RPMI8226 (cell line): ENCODE data around the gene CAMKMT.

Source experiments
- DNase-seq: peaks from one replicate; pipeline ENCODE4 v3.0.0-alpha.2; 2015

Gene CAMKMT

DNA sequence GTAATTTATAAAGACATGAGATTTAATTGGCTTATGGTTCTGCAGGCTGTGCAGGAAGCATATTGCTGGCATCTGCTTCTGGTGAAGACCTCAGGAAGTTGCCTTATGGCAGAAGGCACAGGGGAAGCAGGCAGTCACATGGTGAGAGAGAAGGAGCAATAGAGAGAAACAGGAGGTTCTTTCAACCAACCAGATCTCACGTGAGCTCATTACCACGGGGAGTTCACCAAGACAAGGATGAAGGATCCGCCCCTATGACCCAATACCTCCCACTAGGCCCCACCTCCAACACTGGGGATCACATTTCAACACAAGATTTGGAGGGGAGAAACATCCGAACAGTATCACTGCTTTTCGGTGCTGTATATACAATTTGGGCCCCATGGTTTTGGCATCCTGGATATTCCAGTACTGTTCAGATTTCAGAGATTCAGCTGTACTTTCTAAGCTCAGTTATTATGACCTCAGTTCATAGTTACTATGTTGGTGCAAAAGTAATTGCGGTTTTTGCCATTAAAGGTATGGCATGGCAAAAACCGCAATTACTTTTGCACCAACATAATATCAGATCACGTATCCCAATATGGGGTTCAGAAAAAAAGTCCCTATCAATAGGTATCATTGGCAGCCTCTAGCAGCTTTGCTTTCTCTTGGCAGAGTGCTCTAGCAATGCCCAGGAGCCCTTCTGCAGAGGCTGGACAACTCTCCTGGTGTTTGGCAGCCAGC is 390.2 kb downstream of the CAMKMT start:
- no peak for DNase-seq

DNA sequence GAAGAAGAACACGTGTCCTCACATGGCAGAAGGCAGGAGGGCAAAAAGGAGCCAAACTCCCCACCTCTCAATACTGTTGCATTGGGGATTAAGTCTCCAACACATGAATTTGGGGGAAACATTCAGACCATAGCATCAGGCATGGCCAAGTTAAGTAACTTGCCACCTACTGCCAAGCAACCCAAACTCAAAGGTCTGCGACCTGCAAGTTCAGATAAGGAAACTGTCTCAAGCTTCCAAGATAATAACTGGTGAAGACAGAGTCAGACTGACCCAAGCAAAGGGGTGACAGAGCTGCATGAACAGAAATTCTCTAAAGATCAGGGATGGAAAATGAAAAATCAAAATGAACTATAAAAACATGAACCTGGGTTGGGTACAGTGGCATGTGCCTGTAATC is 391.0 kb downstream of the CAMKMT start:
- no peak for DNase-seq

GRCh38 chr2:44753552-44754285 is 392.0 kb downstream of the CAMKMT start:
- peak; percentile 9 for DNase-seq

DNA sequence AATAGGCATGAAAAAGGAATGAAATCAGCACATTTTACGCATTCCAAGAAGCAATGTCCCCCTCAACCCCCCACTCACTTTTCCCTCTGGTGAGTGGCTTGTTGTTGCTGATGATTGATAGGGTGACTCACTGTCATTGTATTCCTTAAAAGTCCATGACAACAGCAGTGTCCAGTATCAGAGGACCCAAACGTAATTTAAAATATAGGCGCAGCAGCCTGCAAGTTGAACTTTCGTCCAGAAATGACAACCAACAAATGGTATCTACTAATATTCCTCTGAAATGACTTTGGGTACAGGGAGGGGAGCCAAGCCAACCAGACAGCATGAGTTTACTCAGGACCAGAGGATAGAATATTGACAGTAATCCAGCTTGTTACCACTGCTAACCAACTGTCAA is 396.8 kb downstream of the CAMKMT start:
- DNase-seq: no peak

DNA sequence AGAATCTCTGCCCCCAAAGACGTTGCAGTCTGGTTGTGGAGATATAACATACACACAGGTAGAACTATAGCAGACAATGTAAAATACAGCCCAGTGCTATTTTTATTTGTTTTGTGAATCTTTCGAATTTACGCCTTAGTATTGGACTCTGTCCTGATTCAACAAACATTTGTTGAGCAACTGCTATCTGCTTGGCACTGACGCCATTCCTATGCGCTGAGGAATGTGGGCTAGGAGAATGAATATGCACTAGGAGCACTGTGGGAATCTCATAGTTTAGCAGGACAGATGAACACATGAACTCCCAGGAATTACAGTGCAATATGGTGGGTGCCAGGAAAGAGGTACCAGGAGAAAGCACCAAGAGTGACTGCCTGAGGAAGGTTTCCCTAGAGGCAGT is 398.1 kb downstream of the CAMKMT start:
- DNase-seq: no peak

- DNase-seq: no peak
Measured at GRCh38 chr2:44763275-44763782, 401.6 kb downstream of the CAMKMT start.

DNA sequence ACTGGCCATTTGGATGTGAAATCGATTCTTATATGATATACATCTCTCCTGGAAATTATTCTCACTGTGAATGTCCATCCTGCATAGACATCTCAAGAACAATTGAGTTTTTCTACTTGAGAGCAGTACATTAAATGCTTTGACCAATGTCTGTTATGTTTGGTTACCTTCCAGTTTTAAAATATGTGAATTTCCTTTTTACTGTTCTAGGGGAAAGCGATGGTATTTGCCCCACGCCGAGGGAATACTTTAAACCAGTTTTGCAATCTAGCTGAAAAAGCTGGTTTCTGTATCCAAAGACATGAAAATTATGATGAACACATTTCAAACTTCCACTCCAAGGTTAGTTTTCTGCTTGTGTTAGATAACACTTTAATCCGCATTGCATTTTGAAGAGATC is 404.5 kb downstream of the CAMKMT start:
- DNase-seq: no peak

DNA sequence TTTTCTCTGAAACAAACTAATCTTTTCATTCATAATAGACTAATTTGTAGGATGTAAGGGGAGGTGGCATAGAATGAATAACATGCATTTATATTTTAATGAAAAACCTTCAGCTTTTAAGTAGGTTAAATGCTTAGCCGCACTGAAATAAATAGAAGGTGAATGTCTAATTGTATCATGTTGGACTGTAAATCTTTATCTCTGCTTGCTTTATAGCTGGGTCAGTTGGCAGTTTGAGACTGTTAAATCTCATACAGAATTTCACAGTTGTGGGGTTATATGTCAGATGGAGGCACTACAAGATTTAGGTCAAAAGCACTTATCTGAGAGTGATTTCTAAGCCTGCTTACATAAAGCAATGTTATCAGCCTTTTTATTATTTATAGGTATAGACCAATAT is 405.0 kb downstream of the CAMKMT start:
- DNase-seq: no peak

DNA sequence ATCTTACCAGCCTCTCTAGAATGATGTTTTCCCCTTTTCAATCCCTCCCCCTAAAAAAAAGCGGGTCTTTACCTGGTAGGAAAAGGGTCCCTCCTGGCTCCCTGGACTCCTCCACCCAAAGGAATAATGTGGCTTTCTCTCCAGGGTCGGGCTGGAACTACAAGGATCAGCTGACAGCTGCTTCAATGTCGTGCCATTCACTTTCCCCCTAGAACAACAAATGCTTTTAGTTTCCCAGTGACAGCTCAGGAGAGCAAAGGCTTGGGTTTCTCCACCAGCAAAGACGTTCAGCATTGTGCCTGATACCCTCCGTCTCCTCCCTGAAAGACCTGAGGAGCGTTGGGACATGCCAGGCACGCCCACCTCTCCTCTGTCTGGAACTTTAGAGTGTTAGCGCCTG is 405.9 kb downstream of the CAMKMT start:
- DNase-seq: no peak

GRCh38 chr2:44768438-44769236 is 406.9 kb downstream of the CAMKMT start:
- no peak for DNase-seq

DNA sequence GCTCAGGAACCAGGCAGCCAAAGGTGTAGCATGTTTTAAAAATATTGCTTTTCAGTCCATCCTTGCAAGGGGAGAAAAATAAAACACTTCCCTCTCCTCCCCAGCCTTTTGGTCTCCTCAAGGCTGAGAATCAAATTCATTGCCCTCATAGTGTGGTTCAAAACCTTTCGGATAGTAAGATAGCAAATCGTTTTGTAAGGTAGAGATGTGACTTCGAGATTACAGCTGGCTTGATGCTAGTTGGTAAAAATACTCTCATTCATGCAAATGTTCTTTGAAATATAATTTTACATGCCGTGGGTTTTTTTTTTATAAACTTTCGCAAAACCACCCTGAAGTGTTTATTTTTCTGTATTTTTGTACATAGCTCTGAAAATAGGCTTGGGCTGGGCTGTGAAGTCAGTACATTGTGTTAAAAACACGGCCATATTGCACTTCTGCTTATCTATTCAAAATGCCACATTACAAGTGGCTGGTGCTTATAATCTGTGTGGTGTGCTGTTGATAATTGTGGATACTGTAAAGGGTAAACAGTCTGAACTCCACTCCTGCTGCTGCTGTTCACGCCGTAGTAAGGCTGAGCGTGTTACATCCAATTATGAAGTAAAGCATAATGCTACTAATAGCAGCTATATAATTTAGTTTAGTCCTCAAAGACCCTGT is 407.7 kb downstream of the CAMKMT start:
- no peak for DNase-seq

DNA sequence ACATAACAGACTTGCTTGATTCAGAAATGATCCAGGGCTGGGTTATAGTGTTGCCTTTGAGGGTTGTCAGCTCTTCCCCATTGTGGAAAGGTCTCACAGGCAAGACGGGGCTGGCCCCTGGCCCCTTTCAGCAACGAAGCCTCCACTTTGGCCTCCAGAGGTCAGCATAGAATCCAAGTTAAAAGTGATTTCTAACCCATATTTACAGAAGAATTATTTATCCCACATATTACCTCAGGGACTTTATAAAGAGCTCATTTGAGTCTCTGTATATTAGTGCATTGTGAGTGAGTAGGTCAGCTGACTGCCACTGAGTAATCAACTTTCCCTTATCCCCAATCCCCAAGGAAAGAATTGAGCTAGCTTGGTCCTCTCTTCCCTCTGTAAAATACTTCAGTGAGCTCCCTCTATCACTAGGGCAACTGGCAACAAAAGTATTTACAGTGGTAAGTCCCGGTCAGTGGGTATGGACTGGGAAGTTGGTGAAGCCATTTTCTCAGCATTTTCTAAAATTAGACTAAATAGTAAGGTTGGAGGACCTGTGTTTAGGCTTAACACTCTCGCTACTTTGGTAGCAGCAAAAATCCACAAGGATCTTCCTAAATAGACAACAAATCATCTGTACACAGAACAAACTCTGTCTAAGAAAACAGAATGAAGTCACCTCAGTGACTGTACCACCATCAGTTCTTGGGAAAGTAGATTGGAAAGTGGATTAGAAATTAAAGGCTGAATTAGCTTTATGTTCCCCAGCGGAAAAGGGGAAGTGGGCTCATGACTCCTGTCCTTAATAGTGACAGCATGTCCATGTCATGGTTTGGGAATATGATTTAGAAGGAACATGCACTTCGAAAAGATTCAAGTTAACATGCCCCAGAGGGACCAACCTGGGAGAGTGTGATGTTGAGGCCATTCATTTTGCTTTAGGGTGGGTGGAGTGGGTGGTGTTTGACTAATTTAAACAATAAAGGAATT is 408.8 kb downstream of the CAMKMT start:
- no peak for DNase-seq

DNA sequence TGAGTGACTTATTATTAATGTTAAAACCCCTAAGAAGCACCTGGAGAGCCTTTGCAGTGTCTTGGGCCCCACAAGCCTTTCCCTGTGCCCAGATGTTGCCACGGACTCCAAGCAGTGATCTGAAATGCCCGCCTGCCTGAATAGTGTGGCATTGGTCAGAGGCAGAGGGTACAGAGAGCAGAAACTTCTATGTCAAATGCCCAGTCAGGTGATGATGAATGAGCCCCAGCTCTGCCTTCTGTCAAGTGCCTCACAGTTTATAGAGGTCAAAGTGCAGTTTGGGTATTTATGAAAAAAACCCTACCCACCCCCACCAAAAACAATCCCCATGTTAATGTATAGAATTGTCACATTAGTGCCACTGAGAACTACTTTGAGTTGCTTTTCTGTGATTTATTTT is 409.8 kb downstream of the CAMKMT start:
- DNase-seq: no peak

- no peak for DNase-seq
Measured at GRCh38 chr2:44772131-44772530, 410.4 kb downstream of the CAMKMT start.

- no peak for DNase-seq
Measured at GRCh38 chr2:44772669-44773378, 411.1 kb downstream of the CAMKMT start.

DNA sequence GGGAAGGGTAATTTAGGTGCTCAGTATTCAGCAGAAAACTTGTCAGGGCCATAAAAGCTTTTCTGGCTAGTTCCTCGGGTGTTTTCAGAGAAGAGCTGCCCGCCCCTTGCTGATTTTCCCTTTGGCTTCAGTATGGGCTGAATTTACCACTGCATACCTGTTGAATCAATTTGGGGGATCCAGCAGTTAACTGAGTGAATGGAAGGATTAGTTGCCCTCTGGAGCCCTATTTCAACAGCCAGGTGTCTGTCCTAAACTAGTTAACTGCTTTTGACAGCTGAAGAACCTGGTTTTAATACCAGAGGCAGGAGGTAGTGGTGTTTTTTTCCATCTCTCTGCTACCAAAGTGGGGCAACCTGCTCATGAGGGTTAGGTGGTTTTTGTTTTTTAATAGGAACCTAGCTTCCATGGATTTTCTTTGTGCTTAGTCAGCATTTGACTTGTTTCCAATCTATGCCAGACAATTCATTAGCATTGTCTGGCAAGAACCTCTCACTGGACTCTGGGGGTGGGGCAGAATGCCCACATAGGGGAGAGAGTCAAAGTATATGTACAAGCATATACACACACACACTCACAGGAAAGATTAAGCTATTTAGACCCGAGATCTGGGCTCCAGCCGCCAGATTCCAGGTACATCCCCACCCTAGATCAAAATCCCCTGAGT is 413.2 kb downstream of the CAMKMT start:
- DNase-seq: no peak

DNA sequence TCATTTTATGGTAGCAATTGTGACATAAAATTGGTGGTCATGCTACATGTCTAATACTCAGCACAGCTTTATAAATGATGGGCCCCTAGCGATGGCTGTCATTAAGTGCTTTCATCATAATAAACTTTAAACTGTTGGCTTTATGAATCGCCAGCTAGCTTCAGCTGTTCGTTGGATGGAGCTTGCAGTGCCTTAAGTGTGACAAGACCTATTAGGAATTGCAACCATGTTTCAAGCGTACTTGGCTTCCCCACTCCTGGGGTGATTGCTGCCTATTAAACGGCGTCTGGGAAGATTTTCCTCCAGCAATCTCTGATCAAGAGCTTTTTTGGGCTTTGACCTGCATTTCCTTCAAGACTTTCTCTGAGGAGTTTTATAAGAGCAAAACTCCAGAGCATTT is 415.3 kb downstream of the CAMKMT start:
- DNase-seq: no peak

- no peak for DNase-seq
Measured at GRCh38 chr2:44777537-44777936, 415.8 kb downstream of the CAMKMT start.

GRCh38 chr2:44778221-44778654 is 416.5 kb downstream of the CAMKMT start:
- no peak for DNase-seq
